Ascending aorta (tissue), 2 donors: Measurements from ENCODE around the gene MRPL12. TPM values are rescaled to one million over a fixed set of nuclear protein-coding genes. Genes with fewer than 3 reads are reported as not detected.

Experiments used
- DNase-seq, 2 donors: peaks; one replicate each; pipeline ENCODE4 v3.0.0-alpha.2; 2019; ENCODE audit warnings: low spot score in 2 of 2
- H3K27ac ChIP-seq, 2 donors: fragments of 200-600 bp; sonication (generic); one replicate each; pipeline ENCODE4 v1.5.1; 2016 to 2017; ENCODE audit warnings: mild to moderate bottlenecking in 1 of 2
- H3K27me3 ChIP-seq: fragments of 200-600 bp; sonication (generic); one replicate; pipeline ENCODE4 v1.5.1; 2017
- H3K36me3 ChIP-seq, 2 donors: fragments of 200-600 bp; sonication (generic); one replicate each; pipeline ENCODE4 v1.5.1; 2016
- H3K4me1 ChIP-seq, 2 donors: fragments of 200-600 bp; sonication (generic); one replicate each; pipeline ENCODE4 v1.5.1; 2016 to 2017; ENCODE audit warnings: mild to moderate bottlenecking in 1 of 2
- H3K4me3 ChIP-seq, 2 donors: fragments of 200-600 bp; sonication (generic); one replicate each; pipeline ENCODE4 v1.5.1; 2016 to 2017; ENCODE audit warnings: mild to moderate bottlenecking in 1 of 2
- H3K9me3 ChIP-seq, 2 donors: fragments of 200-600 bp; sonication (generic); one replicate each; pipeline ENCODE4 v1.5.1; 2016
- intact Hi-C: fragments of 100-400 bp; cut with DNase I; formaldehyde crosslinking; loops from one replicate; pipeline ENCODE4 v1.15.1; 2023
- total RNA-seq: library from RNA; depleted of rRNA; stranded (reverse); fragments of >200 nt; gene quantifications from one replicate; pipeline ENCODE4 v1.1.0, GENCODE V29; 2016
- TF ChIP-seq, protein P1 (sequence below), 3 experiments: fragments of 200-600 bp in 2 of 3; fragments of 450-650 bp in 1 of 3; sonication (generic) in 2 of 3; IDR thresholded peaks; one replicate each; pipeline ENCODE4 v1.5.1; 2016 to 2019; ENCODE audit warnings: antibody characterized with exemption in 3 of 3, mild to moderate bottlenecking in 1 of 3, moderate library complexity in 1 of 3

MRPL12 gene
- total RNA-seq, 1 donor from 2014 or later = 21.8 TPM

DNA sequence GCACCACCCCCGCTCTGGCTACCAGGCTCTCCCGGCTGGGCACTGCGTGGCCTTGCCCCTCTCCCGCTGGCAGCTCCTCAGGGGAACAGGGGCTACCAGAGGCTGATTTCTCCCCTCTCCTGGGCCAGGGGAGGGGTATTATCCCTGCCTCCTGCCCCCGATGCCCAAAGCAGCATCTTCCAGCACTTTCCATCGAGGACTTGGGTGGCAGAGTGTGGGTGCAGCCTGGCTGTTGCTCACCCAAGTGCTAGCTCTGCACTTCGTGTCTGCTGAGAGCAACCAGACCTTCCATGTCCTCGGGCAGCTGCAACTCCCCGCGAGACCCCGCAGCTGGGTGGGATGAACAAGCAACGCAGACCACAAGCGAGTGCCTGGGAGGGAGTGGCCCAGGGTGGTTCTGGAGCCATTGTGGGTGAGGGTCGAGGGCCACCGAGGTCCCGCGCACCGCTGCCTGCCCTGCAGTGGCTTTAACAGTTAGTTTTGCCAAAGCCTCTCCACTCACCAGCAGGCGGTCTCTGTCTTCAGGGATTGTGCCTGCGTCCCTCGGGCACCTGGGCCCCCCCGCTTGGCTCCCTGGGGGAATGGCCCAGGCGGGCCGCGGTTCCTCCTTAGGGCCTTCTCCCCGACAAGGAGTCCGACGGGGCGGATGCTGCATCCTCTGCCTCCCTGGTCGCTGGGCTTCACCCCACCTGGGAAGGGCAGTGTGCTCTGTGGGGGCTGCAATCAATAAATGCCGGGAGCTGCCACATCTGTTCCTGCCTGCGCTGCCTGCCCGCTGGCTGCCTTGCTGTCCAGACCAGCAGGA, 17.3 kb downstream of the MRPL12 start:
- no peak for DNase-seq
- no peaks in the 10 kb centered on the region for H3K27me3 ChIP-seq
- peaks cover 0 to 4% of the 10 kb centered on the region in 2 donors for H3K36me3 ChIP-seq
- intact Hi-C loops = no loop called here
- no peak overlapping the region for H3K27ac ChIP-seq
- H3K9me3 ChIP-seq = no peaks in the 10 kb centered on the region
- TF ChIP-seq, protein P1, sequence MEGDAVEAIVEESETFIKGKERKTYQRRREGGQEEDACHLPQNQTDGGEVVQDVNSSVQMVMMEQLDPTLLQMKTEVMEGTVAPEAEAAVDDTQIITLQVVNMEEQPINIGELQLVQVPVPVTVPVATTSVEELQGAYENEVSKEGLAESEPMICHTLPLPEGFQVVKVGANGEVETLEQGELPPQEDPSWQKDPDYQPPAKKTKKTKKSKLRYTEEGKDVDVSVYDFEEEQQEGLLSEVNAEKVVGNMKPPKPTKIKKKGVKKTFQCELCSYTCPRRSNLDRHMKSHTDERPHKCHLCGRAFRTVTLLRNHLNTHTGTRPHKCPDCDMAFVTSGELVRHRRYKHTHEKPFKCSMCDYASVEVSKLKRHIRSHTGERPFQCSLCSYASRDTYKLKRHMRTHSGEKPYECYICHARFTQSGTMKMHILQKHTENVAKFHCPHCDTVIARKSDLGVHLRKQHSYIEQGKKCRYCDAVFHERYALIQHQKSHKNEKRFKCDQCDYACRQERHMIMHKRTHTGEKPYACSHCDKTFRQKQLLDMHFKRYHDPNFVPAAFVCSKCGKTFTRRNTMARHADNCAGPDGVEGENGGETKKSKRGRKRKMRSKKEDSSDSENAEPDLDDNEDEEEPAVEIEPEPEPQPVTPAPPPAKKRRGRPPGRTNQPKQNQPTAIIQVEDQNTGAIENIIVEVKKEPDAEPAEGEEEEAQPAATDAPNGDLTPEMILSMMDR (IDR thresholded peaks at IDR 0.05) = no peak
- peaks cover 0 to 8% of the 10 kb centered on the region in 2 donors for H3K4me1 ChIP-seq
- no peak overlapping the region for H3K4me3 ChIP-seq

DNA sequence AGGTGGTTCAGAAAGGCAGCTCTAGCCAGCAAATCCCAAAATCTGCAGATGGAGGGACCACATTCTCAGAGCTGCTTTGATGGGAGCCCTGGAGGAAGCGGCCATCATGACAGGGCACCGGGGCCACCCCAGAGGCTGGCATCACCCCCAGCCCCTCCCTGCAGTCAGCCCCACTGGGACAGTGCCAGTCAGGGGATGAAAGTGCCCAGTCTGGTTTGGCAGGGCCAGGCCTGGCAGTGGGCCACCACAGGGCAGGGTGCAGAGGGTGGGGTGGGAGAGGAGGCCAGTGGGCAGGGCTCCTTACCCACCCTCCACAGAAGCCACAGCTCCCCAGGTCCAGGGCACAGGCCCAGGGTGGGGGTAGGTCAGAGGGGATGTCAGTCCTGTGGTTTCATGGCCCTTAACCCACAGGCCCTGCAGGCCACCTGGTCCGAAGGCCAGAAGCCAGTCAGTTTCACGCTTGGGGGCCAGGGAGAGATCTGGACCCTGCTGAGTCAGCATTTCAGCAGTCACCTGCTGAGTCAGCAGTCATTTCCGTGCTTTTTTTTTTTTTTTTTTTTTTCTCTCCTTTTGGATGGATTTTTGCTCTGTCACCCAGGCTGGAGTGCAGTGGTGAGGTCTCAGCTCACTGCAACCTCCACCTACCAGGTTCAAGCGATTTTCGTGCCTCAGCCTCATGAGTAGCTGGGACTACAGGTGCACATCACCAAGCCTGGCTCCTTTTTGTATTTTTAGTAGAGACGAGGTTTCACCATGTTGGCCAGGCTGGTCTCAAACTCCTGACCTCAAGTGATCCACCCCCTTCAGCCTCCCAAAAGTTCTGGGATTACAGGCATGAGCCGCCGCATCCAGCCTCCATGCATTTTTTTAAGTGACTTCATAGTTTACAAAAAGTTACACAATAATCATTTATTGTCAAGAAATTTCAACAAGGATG, 19.3 kb downstream of the MRPL12 start:
- intact Hi-C loops = no loop called here
- no peaks in the 10 kb centered on the region for H3K9me3 ChIP-seq
- H3K36me3 ChIP-seq = peaks cover 0 to 4% of the 10 kb centered on the region in 2 donors
- TF ChIP-seq, protein P1 (IDR thresholded peaks at IDR 0.05) = no peak
- no peak for DNase-seq
- no peak overlapping the region for H3K27ac ChIP-seq
- H3K27me3 ChIP-seq = no peaks in the 10 kb centered on the region
- peaks cover 0 to 8% of the 10 kb centered on the region in 2 donors for H3K4me1 ChIP-seq
- no peak overlapping the region for H3K4me3 ChIP-seq

DNA sequence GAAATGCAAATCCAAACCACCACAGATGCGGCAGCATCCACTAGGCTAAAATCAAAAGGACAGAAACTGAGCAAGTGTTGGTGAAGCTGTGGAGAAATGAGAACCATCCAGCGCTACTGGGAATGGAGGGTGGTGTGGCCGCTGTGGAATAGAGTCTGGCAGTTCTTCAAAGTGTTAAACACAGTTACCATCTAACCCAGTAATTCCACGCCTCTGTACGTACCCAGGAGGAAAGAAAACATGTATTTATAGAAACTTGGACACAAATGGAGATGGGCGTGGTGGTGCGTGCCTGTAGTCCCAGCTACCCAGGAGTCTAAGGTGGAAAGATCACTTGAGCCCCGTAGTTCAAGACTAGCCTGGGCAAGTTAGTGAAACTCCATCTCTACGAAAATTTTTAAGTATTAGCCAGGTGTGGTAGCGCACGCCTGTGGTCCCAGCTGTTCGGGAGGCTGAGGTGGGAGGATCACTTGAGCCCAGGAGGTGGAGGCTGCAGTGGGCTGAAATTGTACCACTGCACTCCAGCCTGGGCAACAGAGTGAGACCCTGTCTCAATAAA, 20.6 kb downstream of the MRPL12 start:
- H3K27ac ChIP-seq = no peak overlapping the region
- H3K4me1 ChIP-seq = peaks cover 0 to 8% of the 10 kb centered on the region in 2 donors
- TF ChIP-seq, protein P1 (IDR thresholded peaks at IDR 0.05) = no peak
- H3K36me3 ChIP-seq = no peaks in the 10 kb centered on the region
- no peak for DNase-seq
- no peaks in the 10 kb centered on the region for H3K27me3 ChIP-seq
- H3K4me3 ChIP-seq = no peak overlapping the region
- no peaks in the 10 kb centered on the region for H3K9me3 ChIP-seq
- intact Hi-C loops = no loop called here

DNA sequence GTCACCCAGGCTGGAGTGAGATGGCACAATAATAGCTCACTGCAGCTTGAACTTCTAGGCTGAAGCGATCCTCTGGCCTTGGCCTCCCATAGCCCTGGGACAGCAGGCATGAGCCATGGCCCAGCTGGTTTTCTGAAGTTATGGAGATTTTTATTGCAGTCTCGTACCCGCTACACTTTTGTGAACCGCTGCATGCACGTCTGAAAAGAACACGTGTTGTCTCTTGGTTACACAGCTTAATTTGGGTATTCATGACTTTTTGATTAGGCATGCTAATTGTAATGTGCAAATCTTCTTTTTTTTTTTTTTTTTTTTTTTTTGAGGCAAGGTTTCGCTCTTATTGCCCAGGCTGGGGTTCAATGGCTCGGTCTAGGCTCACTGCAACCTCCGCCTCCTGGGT, 22.3 kb downstream of the MRPL12 start:
- Histone ChIP-seq H3K36me3 (no peaks in the 10 kb centered on the region), H3K4me1 (peaks cover 0 to 8% of the 10 kb centered on the region in 2 donors), H3K27ac (no peak overlapping the region), H3K4me3 (no peak overlapping the region), H3K27me3 (no peaks in the 10 kb centered on the region), H3K9me3 (no peaks in the 10 kb centered on the region)
- intact Hi-C loops = no loop called here
- no peak for DNase-seq
- TF ChIP-seq, protein P1 (IDR thresholded peaks at IDR 0.05) = no peak

DNA sequence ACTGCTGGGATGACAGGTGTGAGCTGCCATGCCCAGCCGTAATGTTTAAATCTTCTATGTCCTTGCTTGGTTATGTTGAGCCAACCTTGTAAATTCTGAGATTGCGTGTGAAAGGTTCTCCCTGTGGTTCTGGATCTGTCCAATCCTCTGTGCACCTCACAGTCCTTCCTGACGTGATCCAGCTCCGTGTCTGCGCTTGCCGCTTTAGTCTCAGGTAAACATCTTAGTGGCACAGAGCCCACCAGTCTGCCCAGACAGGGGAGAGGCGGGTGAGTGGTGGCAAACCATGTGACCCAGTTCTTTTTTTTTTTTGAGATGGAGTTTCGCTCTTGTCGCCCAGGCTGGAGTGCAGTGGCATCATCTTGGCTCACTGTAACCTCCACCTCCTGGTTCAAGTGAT, 22.8 kb downstream of the MRPL12 start:
- Histone ChIP-seq H3K36me3 (no peaks in the 10 kb centered on the region), H3K4me3 (no peak overlapping the region), H3K27me3 (no peaks in the 10 kb centered on the region), H3K27ac (no peak overlapping the region), H3K9me3 (no peaks in the 10 kb centered on the region), H3K4me1 (peaks cover 0 to 8% of the 10 kb centered on the region in 2 donors)
- intact Hi-C loops = no loop called here
- TF ChIP-seq, protein P1 (IDR thresholded peaks at IDR 0.05) = no peak
- DNase-seq = no peak
